Dedifferentiated amniotic fluid mesenchymal stem cell (primary cell): Measurements from ENCODE around the gene CDH23.

Source experiments
- DNase-seq: peaks from one replicate; pipeline ENCODE4 v3.0.0-alpha.2; 2016; ENCODE audit errors: extremely low spot score

Gene CDH23

GRCh38 chr10:71423250-71423649 is 26.5 kb downstream of the CDH23 start:
- no peak for DNase-seq

GRCh38 chr10:71423901-71424300 is 27.2 kb downstream of the CDH23 start:
- no peak for DNase-seq

- DNase-seq, result no peak
Measured at GRCh38 chr10:71424496-71425194, 27.9 kb downstream of the CDH23 start.

GRCh38 chr10:71426058-71426605 is 29.4 kb downstream of the CDH23 start:
- no peak for DNase-seq

GRCh38 chr10:71427246-71427645 is 30.5 kb downstream of the CDH23 start:
- DNase-seq, result no peak

GRCh38 chr10:71429304-71429703 is 32.6 kb downstream of the CDH23 start:
- no peak for DNase-seq

- DNase-seq, result no peak
Measured at GRCh38 chr10:71429929-71430328, 33.2 kb downstream of the CDH23 start.

- no peak for DNase-seq
Measured at GRCh38 chr10:71431239-71432100, 34.8 kb downstream of the CDH23 start.

- no peak for DNase-seq
Measured at GRCh38 chr10:71432101-71432905, 35.6 kb downstream of the CDH23 start.

GRCh38 chr10:71432956-71433767 is 36.4 kb downstream of the CDH23 start:
- DNase-seq, result no peak

- DNase-seq, result no peak
Measured at GRCh38 chr10:71433768-71434744, 37.3 kb downstream of the CDH23 start.

GRCh38 chr10:71434760-71435394 is 38.2 kb downstream of the CDH23 start:
- DNase-seq, result no peak

GRCh38 chr10:71435571-71436267 is 39.0 kb downstream of the CDH23 start:
- no peak for DNase-seq

GRCh38 chr10:71436268-71437125 is 39.8 kb downstream of the CDH23 start:
- DNase-seq, result no peak

GRCh38 chr10:71437537-71438092 is 40.9 kb downstream of the CDH23 start:
- DNase-seq, result no peak

GRCh38 chr10:71438761-71439160 is 42.0 kb downstream of the CDH23 start:
- no peak for DNase-seq

- DNase-seq, result no peak
Measured at GRCh38 chr10:71439670-71440425, 43.1 kb downstream of the CDH23 start.
